ENCODE data around the gene ZNRF1. TPM values are rescaled to one million over a fixed set of nuclear protein-coding genes. Genes with fewer than 3 reads are reported as not detected.

ZNRF1 gene
- total and polyA plus RNA-seq, 2 of the 4 experiments (the other 2 are of a cell fraction): 8.2 to 20.7 TPM

DNA sequence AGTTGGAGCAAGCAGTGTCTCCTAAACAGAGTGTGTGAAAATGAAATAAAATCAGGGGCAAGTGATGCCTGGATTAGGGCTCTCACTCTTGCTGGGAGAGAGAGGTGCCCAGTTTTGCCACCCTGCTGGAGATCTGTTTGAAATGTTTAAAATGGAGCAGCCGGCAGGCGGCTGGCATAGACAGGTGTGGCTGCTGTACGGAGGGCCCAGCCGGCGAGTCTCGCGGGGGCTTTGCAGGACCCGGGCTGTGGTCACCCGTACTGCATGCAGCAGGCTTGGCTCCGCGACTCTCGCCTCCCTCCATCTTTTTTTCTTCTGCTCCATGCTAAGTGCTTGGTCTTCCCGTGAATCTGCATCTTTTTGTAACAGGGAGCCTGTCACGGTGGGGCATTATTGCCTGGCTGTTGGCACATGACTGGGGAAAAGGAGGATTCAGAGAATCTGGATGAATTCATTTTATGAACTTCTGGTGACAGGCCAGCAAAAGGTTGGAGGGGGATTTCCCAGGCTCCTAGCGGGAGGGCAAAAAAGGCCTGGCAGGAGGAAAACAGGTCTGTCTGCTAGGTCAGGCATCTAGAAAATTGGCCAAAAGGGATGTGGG is 1.8 kb downstream of the ZNRF1 start:
- ChIA-PET CTCF (interaction anchor here (2.2 kb wide), 1 partner anchor 111 kb away, joined by 9 read pairs; no protein-coding TSS in a partner anchor), POLR2A (ENCODE audit: unreplicated experiment) (interaction anchor here (0.7 kb wide), 1 partner anchor 126 kb away, joined by 3 read pairs; no protein-coding TSS in a partner anchor)
- in situ Hi-C loops (cut with MboI; ENCODE audit: low sequenced_read_pairs): loop anchor here (5.0 kb wide), 1 partner anchor 107 kb away; no protein-coding TSS in a partner anchor
- H2BK120ac ChIP-seq (ENCODE audit: low read depth, low read length): no peak overlapping the region; the same call in 1 of the 2 replicates
- peak overlapping the region; percentile 76 for H3K14ac ChIP-seq (replicated peaks; ENCODE audit: low read depth, low read length)
- peak overlapping the region; percentile 68 for H2AK9ac ChIP-seq (replicated peaks; ENCODE audit: low read depth, low read length, poor library complexity)
- H3K4me3 ChIP-seq (ENCODE audit: insufficient read depth, low read depth, low read length): peak overlapping the region; percentile 79
- peaks cover 4% of the 10 kb centered on the region; the same call in 1 of the 2 replicates for H3K36me3 ChIP-seq (ENCODE audit: control insufficient read depth, insufficient read depth, low read length)
- H4K20me1 ChIP-seq (ENCODE audit: insufficient read depth, low read length): peaks cover 51% of the 10 kb centered on the region
- H3K4ac ChIP-seq (ENCODE audit: low read depth, low read length): peak overlapping the region; percentile 32
- peak overlapping the region; percentile 2; the same call in 1 of the 2 replicates for H4K91ac ChIP-seq (ENCODE audit: insufficient read depth, low read depth, low read length)
- peaks cover 10% of the 10 kb centered on the region for H3K4me1 ChIP-seq (ENCODE audit: control insufficient read depth, insufficient read depth, low read length)
- H2BK20ac ChIP-seq (ENCODE audit: low read depth, low read length): 0 out of 2 replicates have a peak overlapping the region, but pooled peaks have one; percentile 4
- peak overlapping the region in 1 of 2 experiments; percentile 20; a peak in 1 of 4 replicates for H4K8ac ChIP-seq (ENCODE audit: low read depth in 2 of 2, low read length in 2 of 2)
- intact Hi-C loops (cut with micrococcal nuclease): no loop called here
- peak overlapping the region; percentile 62 for H3K27ac ChIP-seq (ENCODE audit: insufficient read depth, low read length)
- peak overlapping the region; percentile 83 for H2AFZ ChIP-seq (replicated peaks; ENCODE audit: low read length, poor library complexity)
- no peaks in the 10 kb centered on the region for H3K9me3 ChIP-seq (ENCODE audit: control insufficient read depth, insufficient read depth, low read length)
- H2BK5ac ChIP-seq (ENCODE audit: low read depth, low read length, poor library complexity, severe bottlenecking): peak overlapping the region; percentile 69
- no TSS peak for BruUV-seq (replicated peaks)
- H3K9ac ChIP-seq (ENCODE audit: low read depth, low read length): peak overlapping the region; percentile 86
- peak overlapping the region; percentile 34; the same call in 1 of the 2 replicates for H3K18ac ChIP-seq (ENCODE audit: low read depth, low read length)
- dilution Hi-C loops (cut with HindIII; ENCODE audit: low sequenced_read_pairs, unreplicated experiment): no loop called here
- H3K9me1 ChIP-seq (ENCODE audit: insufficient read depth, low read length): peaks cover 11% of the 10 kb centered on the region
- peak overlapping the region; percentile 66 for H2AK5ac ChIP-seq (ENCODE audit: low read depth, low read length)
- ATAC-seq (ENCODE audit: low read depth) (peak; percentile 3), DNase-seq (peak; percentile 37)
- H3K27me3 ChIP-seq (ENCODE audit: control insufficient read depth, insufficient read depth, low read length): no peaks in the 10 kb centered on the region
- H3K79me1 ChIP-seq (ENCODE audit: low read depth in 1 of 2, low read length in 2 of 2): peaks cover 34 to 54% of the 10 kb centered on the region in 2 experiments
- H4K5ac ChIP-seq (ENCODE audit: low read depth, low read length): no peak overlapping the region
- WGBS, 2 experiments (ENCODE audit: extremely low coverage in 2 of 2, insufficient read length in 1 of 2): 14% methylated on average over 3 of the region's 15 CpGs; no CpG with 5 or more reads in 1 of the 2 experiments
- H3K4me2 ChIP-seq (ENCODE audit: low read depth, low read length): peak overlapping the region; percentile 86
- peak overlapping the region; percentile 82; the same call in 1 of the 2 replicates for H3K23ac ChIP-seq (ENCODE audit: low read depth, low read length)
- peak overlapping the region; percentile 4; the same call in 2 of the 3 replicates for H2BK15ac ChIP-seq (ENCODE audit: low read depth, low read length)
- H3K56ac ChIP-seq (ENCODE audit: extremely low read depth, insufficient read depth, low read length): no peak overlapping the region
- TF ChIP-seq RCOR1 (IDR thresholded peaks at IDR 0.05; ENCODE audit: insufficient replicate concordance, low read length): no peak
- TF ChIP-seq CEBPB (IDR thresholded peaks at IDR 0.05; ENCODE audit: low read depth, low read length): no peak
- no peak for TF ChIP-seq BHLHE40 (IDR thresholded peaks at IDR 0.05; ENCODE audit: low read depth, low read length)
- no peak for TF ChIP-seq MXI1 (IDR thresholded peaks at IDR 0.05; ENCODE audit: borderline replicate concordance, low read depth, low read length)
- no peak for TF ChIP-seq MAZ (IDR thresholded peaks at IDR 0.05; ENCODE audit: borderline replicate concordance, low read depth, low read length)
- TF ChIP-seq, protein P1, sequence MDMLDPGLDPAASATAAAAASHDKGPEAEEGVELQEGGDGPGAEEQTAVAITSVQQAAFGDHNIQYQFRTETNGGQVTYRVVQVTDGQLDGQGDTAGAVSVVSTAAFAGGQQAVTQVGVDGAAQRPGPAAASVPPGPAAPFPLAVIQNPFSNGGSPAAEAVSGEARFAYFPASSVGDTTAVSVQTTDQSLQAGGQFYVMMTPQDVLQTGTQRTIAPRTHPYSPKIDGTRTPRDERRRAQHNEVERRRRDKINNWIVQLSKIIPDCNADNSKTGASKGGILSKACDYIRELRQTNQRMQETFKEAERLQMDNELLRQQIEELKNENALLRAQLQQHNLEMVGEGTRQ (IDR thresholded peaks at IDR 0.05; ENCODE audit: low read depth, low read length): no peak
- TF ChIP-seq RFX5 (IDR thresholded peaks at IDR 0.05; ENCODE audit: low read depth, low read length): no peak
- TF ChIP-seq POLR2A (IDR thresholded peaks at IDR 0.05; ENCODE audit: low read depth, low read length): no peak
- no peak for TF ChIP-seq CTCF (conservative IDR thresholded peaks at IDR 0.05; ENCODE audit: low read depth, low read length)
- TF ChIP-seq CHD1 (IDR thresholded peaks at IDR 0.05; ENCODE audit: low read depth, low read length): no peak
- no peak for TF ChIP-seq SMC3 (IDR thresholded peaks at IDR 0.05; ENCODE audit: low read depth, low read length)
- TF ChIP-seq RAD21 (IDR thresholded peaks at IDR 0.05; ENCODE audit: low read length): no peak
- TF ChIP-seq NFE2L2 (IDR thresholded peaks at IDR 0.05; ENCODE audit: low read depth, low read length): no peak
- TF ChIP-seq FOS (IDR thresholded peaks at IDR 0.05; ENCODE audit: low read depth, low read length): no peak
